ENCODE measurements around the gene PLCB4.

GRCh38 chr20:9165261-9165660 lies 96.4 kb downstream of the PLCB4 start:
- TF ChIP-seq CTCF (conservative IDR thresholded peaks at IDR 0.05; ENCODE audit: low read length) (no peak), EZH2phosphoT487 (IDR thresholded peaks at IDR 0.05; ENCODE audit: borderline replicate concordance) (no peak)
